Pons (tissue), 1 donor: Measurements from ENCODE around the gene SAPCD1.

Experiments
- DNase-seq: peaks from one replicate; pipeline ENCODE4 v3.0.0-alpha.2; 2016; ENCODE audit warnings: low spot score

Gene SAPCD1

GRCh38 chr6:31762356-31762755, at the start of gene SAPCD1:
Gene SAPCD1 (plus strand): TSS chr6:31762656. CDS start chr6:31763055, 399 bp downstream.
- no peak for DNase-seq

- DNase-seq: no peak
These were observed 49.0 kb upstream of the SAPCD1 start for GRCh38 chr6:31713465-31713864.

- no peak for DNase-seq
These were observed 48.3 kb upstream of the SAPCD1 start for GRCh38 chr6:31713991-31714684.

- DNase-seq: no peak
These were observed 47.2 kb upstream of the SAPCD1 start, which contains the start of gene LY6G6D for GRCh38 chr6:31715022-31715958. Gene LY6G6D (plus strand): TSS chr6:31715348. CDS start chr6:31715356, 8 bp downstream.

- no peak for DNase-seq
These were observed 44.8 kb upstream of the SAPCD1 start for GRCh38 chr6:31717499-31718222.

GRCh38 chr6:31718265-31718664, 44.2 kb upstream of the SAPCD1 start:
- DNase-seq: no peak

GRCh38 chr6:31719001-31719400, 43.5 kb upstream of the SAPCD1 start:
- DNase-seq: no peak

- no peak for DNase-seq
These were observed 42.2 kb upstream of the SAPCD1 start for GRCh38 chr6:31720196-31720770.

GRCh38 chr6:31721351-31722020, 41.0 kb upstream of the SAPCD1 start, which contains the start of gene LY6G6C:
Gene LY6G6C (minus strand): TSS chr6:31721746. CDS start chr6:31721679, 67 bp downstream.
- no peak for DNase-seq

GRCh38 chr6:31722173-31722572, 40.3 kb upstream of the SAPCD1 start:
- no peak for DNase-seq

- no peak for DNase-seq
These were observed 39.0 kb upstream of the SAPCD1 start, which contains the start of gene MPIG6B for GRCh38 chr6:31723245-31723979. Gene MPIG6B (plus strand): TSS chr6:31723373. CDS start chr6:31723384, 11 bp downstream.

- no peak for DNase-seq
These were observed 38.3 kb upstream of the SAPCD1 start for GRCh38 chr6:31723980-31724691.

- no peak for DNase-seq
These were observed 36.7 kb upstream of the SAPCD1 start for GRCh38 chr6:31725502-31726350.

- no peak for DNase-seq
These were observed 35.3 kb upstream of the SAPCD1 start for GRCh38 chr6:31727034-31727716.

GRCh38 chr6:31727717-31728671, 34.5 kb upstream of the SAPCD1 start:
- DNase-seq: no peak

GRCh38 chr6:31728767-31729514, 33.5 kb upstream of the SAPCD1 start, which contains the start of gene DDAH2:
Gene DDAH2 (minus strand): TSS chr6:31729299. CDS start chr6:31729161, 138 bp downstream.
- no peak for DNase-seq
